SK-N-SH treated with all-trans-retinoic acid at 6 μM for 48 hours (cell line): ENCODE measurements around the gene HECTD4.

Experiments used
- ATAC-seq: fragments of 200-7000 bp; cut with Tn5 transposase; 3 replicates; pipeline ENCODE4 v1.9.1; 2020; ENCODE audit warnings: mild to moderate bottlenecking, moderate library complexity
- ARNTL ChIP-seq: fragments of 450-650 bp; formaldehyde crosslinking; IDR thresholded peaks from 2 replicates; pipeline ENCODE4 v1.5.0; 2020; ENCODE audit warnings: low read depth, mild to moderate bottlenecking, moderate library complexity, borderline replicate concordance
- BACH2 ChIP-seq: fragments of 250-450 bp; sonication (Bioruptor Pico); IDR thresholded peaks from 2 replicates; pipeline ENCODE4 v1.9.0; 2021; ENCODE audit warnings: mild to moderate bottlenecking, borderline replicate concordance
- CSDC2 ChIP-seq: fragments of 250-450 bp; sonication (Bioruptor Pico); IDR thresholded peaks from 2 replicates; pipeline ENCODE4 v1.5.0; 2020; ENCODE audit warnings: mild to moderate bottlenecking, moderate library complexity
- GLIS3 ChIP-seq: fragments of 250-450 bp; sonication (Bioruptor Pico); IDR thresholded peaks from 2 replicates; pipeline ENCODE4 v1.5.0; 2020; ENCODE audit warnings: mild to moderate bottlenecking, moderate library complexity
- OSR1 ChIP-seq: fragments of 250-450 bp; sonication (Bioruptor Pico); IDR thresholded peaks from 2 replicates; pipeline ENCODE4 v1.8.0; 2022; ENCODE audit warnings: moderate library complexity, mild to moderate bottlenecking, inconsistent platforms
- PPARA ChIP-seq: fragments of 250-450 bp; sonication (Bioruptor Pico); IDR thresholded peaks from 2 replicates; pipeline ENCODE4 v1.5.0; 2020; ENCODE audit warnings: mild to moderate bottlenecking, borderline replicate concordance
- RARB ChIP-seq: fragments of 250-450 bp; sonication (Bioruptor Pico); IDR thresholded peaks from 2 replicates; pipeline ENCODE4 v1.8.0; 2021; ENCODE audit warnings: mild to moderate bottlenecking, moderate library complexity
- SNAI2 ChIP-seq: fragments of 250-450 bp; sonication (Bioruptor Pico); IDR thresholded peaks from 2 replicates; pipeline ENCODE4 v1.5.0; 2020; ENCODE audit warnings: mild to moderate bottlenecking, moderate library complexity
- TCF4 ChIP-seq: fragments of 250-450 bp; sonication (Bioruptor Pico); IDR thresholded peaks from 2 replicates; pipeline ENCODE4 v1.8.0; 2021; ENCODE audit warnings: mild to moderate bottlenecking, moderate library complexity, borderline replicate concordance
- TOX ChIP-seq: fragments of 250-450 bp; sonication (Bioruptor Pico); IDR thresholded peaks from 2 replicates; pipeline ENCODE4 v1.8.0; 2021; ENCODE audit warnings: mild to moderate bottlenecking, moderate library complexity, borderline replicate concordance
- ZC3H10 ChIP-seq: fragments of 250-450 bp; sonication (Bioruptor Pico); IDR thresholded peaks from 2 replicates; pipeline ENCODE4 v1.5.1; 2021; ENCODE audit warnings: mild to moderate bottlenecking, moderate library complexity
- ZFP3 ChIP-seq: fragments of 250-450 bp; sonication (Bioruptor Pico); IDR thresholded peaks from 2 replicates; pipeline ENCODE4 v1.5.0; 2020; ENCODE audit warnings: mild to moderate bottlenecking, moderate library complexity
- ZFP30 ChIP-seq: fragments of 450-650 bp; formaldehyde crosslinking; IDR thresholded peaks from 2 replicates; pipeline ENCODE4 v1.5.0; 2022; ENCODE audit warnings: mild to moderate bottlenecking, moderate library complexity
- ZNF565 ChIP-seq: fragments of 450-650 bp; formaldehyde crosslinking; conservative IDR thresholded peaks from 2 replicates; pipeline ENCODE4 v1.5.0; 2020; ENCODE audit warnings: low read depth, mild to moderate bottlenecking, moderate library complexity
- ZNF70 ChIP-seq: fragments of 450-650 bp; formaldehyde crosslinking; IDR thresholded peaks from 2 replicates; pipeline ENCODE4 v1.5.0; 2020; ENCODE audit warnings: mild to moderate bottlenecking, moderate library complexity
- ZNF8 ChIP-seq: fragments of 450-650 bp; formaldehyde crosslinking; IDR thresholded peaks from 2 replicates; pipeline ENCODE4 v1.5.0; 2020; ENCODE audit warnings: mild to moderate bottlenecking, moderate library complexity
- TF ChIP-seq, protein P1 (sequence below): fragments of 250-450 bp; sonication (Bioruptor Pico); IDR thresholded peaks from 2 replicates; pipeline ENCODE4 v1.5.0; 2020; ENCODE audit warnings: mild to moderate bottlenecking, moderate library complexity
- TF ChIP-seq, protein P2 (sequence below): fragments of 250-450 bp; sonication (Bioruptor Pico); IDR thresholded peaks from 2 replicates; pipeline ENCODE4 v1.5.1; 2020; ENCODE audit warnings: low read depth, mild to moderate bottlenecking, moderate library complexity
- TF ChIP-seq, protein P3 (sequence below): fragments of 250-450 bp; sonication (Bioruptor Pico); IDR thresholded peaks from 2 replicates; pipeline ENCODE4 v1.8.0; 2020; ENCODE audit warnings: mild to moderate bottlenecking, moderate library complexity, borderline replicate concordance
- TF ChIP-seq, protein P4 (sequence below): fragments of 250-450 bp; sonication (Bioruptor Pico); IDR thresholded peaks from 2 replicates; pipeline ENCODE4 v1.8.0; 2021; ENCODE audit warnings: low read depth, mild to moderate bottlenecking, moderate library complexity, borderline replicate concordance
- TF ChIP-seq, protein P5 (sequence below): fragments of 250-450 bp; sonication (Bioruptor Pico); IDR thresholded peaks from 2 replicates; pipeline ENCODE4 v1.5.1; 2021; ENCODE audit warnings: mild to moderate bottlenecking, moderate library complexity

Gene HECTD4

DNA sequence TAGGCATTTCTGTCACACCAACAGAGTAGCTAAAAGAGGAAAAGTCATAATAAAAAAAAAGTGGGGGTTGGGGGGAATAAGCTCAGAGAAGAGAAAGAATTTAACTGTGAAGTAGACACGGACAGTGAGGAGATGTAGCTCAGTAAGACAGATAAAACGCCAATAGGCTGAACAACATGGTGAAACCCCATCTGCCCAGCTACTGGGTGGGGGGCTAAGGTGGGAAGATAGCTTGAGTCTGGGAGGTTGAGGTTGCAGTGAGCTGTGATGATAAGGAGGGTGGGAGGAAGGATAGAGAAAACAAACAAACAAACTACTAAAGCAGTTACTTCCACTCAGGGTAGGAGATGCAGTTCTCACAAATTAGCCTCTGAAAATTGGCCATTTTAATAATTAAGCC lies 25.0 kb downstream of the HECTD4 start:
- no peak for ATAC-seq
- TF ChIP-seq, protein P1, sequence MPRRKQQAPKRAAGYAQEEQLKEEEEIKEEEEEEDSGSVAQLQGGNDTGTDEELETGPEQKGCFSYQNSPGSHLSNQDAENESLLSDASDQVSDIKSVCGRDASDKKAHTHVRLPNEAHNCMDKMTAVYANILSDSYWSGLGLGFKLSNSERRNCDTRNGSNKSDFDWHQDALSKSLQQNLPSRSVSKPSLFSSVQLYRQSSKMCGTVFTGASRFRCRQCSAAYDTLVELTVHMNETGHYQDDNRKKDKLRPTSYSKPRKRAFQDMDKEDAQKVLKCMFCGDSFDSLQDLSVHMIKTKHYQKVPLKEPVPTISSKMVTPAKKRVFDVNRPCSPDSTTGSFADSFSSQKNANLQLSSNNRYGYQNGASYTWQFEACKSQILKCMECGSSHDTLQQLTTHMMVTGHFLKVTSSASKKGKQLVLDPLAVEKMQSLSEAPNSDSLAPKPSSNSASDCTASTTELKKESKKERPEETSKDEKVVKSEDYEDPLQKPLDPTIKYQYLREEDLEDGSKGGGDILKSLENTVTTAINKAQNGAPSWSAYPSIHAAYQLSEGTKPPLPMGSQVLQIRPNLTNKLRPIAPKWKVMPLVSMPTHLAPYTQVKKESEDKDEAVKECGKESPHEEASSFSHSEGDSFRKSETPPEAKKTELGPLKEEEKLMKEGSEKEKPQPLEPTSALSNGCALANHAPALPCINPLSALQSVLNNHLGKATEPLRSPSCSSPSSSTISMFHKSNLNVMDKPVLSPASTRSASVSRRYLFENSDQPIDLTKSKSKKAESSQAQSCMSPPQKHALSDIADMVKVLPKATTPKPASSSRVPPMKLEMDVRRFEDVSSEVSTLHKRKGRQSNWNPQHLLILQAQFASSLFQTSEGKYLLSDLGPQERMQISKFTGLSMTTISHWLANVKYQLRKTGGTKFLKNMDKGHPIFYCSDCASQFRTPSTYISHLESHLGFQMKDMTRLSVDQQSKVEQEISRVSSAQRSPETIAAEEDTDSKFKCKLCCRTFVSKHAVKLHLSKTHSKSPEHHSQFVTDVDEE = no peak
- TF ChIP-seq, protein P2, sequence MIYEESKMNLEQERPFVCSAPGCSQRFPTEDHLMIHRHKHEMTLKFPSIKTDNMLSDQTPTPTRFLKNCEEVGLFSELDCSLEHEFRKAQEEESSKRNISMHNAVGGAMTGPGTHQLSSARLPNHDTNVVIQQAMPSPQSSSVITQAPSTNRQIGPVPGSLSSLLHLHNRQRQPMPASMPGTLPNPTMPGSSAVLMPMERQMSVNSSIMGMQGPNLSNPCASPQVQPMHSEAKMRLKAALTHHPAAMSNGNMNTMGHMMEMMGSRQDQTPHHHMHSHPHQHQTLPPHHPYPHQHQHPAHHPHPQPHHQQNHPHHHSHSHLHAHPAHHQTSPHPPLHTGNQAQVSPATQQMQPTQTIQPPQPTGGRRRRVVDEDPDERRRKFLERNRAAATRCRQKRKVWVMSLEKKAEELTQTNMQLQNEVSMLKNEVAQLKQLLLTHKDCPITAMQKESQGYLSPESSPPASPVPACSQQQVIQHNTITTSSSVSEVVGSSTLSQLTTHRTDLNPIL (CRISPR knock-in tag) = no peak
- no peak for TF ChIP-seq CSDC2 (CRISPR knock-in tag)
- TF ChIP-seq BACH2 = no peak
- TF ChIP-seq ARNTL (CRISPR knock-in tag) = no peak
- TF ChIP-seq OSR1 (CRISPR knock-in tag) = no peak
- no peak for TF ChIP-seq TOX (CRISPR knock-in tag)
- no peak for TF ChIP-seq PPARA (CRISPR knock-in tag)
- no peak for TF ChIP-seq RARB (CRISPR knock-in tag)
- TF ChIP-seq TCF4 (CRISPR knock-in tag) = no peak
- TF ChIP-seq SNAI2 (CRISPR knock-in tag) = no peak
- TF ChIP-seq ZNF70 = no peak
- TF ChIP-seq ZNF8 (CRISPR knock-in tag) = no peak

DNA sequence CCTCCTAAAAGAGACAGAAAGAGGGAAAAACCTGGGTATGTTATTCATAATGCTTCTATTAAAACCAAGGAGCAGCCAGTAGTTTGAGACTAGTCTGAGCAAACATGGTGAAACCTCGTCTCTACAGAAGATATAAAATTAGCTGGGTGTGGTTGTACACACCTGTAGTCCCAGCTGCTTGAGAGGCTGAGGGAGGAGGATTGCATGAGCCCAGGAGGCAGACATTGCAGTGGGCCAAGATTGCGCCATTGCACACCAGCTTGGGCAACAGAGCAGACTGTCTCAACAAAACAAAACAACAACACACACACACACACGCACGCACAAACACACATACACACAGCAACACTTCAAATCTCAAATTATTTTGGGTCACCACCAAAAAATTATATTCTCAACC lies 27.8 kb downstream of the HECTD4 start:
- no peak for ATAC-seq
- TF ChIP-seq BACH2 (no peak), ZFP30 (CRISPR knock-in tag) (no peak), OSR1 (CRISPR knock-in tag) (no peak)

DNA sequence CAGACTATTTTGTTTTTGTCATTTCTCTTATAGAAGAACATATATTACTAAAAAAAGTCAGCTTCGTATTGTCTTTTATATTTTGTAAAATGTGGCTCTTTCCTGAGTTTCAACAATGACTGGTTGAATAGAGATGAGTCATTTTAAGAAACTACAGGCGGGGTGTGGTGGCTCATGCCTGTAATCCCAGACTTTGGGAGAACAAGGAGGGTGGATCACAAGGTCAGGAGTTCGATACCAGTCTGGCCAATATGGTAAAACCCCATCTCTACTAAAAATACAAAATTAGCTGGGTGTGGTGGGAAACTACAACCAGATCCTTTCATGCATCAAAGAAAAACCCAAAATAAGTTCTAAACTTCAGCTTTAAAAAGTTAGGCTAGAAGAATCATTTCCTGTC lies 28.8 kb downstream of the HECTD4 start:
- TF ChIP-seq BACH2 (no peak), SNAI2 (CRISPR knock-in tag) (no peak), ZC3H10 (CRISPR knock-in tag) (no peak), TOX (CRISPR knock-in tag) (no peak), TCF4 (CRISPR knock-in tag) (no peak), PPARA (CRISPR knock-in tag) (no peak), ZFP30 (CRISPR knock-in tag) (no peak), ZNF565 (CRISPR knock-in tag) (no peak), RARB (CRISPR knock-in tag) (no peak), OSR1 (CRISPR knock-in tag) (no peak), GLIS3 (CRISPR knock-in tag) (no peak), ZFP3 (CRISPR knock-in tag) (no peak)
- TF ChIP-seq, protein P3, sequence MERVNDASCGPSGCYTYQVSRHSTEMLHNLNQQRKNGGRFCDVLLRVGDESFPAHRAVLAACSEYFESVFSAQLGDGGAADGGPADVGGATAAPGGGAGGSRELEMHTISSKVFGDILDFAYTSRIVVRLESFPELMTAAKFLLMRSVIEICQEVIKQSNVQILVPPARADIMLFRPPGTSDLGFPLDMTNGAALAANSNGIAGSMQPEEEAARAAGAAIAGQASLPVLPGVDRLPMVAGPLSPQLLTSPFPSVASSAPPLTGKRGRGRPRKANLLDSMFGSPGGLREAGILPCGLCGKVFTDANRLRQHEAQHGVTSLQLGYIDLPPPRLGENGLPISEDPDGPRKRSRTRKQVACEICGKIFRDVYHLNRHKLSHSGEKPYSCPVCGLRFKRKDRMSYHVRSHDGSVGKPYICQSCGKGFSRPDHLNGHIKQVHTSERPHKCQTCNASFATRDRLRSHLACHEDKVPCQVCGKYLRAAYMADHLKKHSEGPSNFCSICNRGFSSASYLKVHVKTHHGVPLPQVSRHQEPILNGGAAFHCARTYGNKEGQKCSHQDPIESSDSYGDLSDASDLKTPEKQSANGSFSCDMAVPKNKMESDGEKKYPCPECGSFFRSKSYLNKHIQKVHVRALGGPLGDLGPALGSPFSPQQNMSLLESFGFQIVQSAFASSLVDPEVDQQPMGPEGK (CRISPR knock-in tag) = no peak
- TF ChIP-seq, protein P4, sequence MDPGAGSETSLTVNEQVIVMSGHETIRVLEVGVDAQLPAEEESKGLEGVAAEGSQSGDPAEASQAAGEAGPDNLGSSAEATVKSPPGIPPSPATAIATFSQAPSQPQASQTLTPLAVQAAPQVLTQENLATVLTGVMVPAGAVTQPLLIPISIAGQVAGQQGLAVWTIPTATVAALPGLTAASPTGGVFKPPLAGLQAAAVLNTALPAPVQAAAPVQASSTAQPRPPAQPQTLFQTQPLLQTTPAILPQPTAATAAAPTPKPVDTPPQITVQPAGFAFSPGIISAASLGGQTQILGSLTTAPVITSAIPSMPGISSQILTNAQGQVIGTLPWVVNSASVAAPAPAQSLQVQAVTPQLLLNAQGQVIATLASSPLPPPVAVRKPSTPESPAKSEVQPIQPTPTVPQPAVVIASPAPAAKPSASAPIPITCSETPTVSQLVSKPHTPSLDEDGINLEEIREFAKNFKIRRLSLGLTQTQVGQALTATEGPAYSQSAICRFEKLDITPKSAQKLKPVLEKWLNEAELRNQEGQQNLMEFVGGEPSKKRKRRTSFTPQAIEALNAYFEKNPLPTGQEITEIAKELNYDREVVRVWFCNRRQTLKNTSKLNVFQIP (CRISPR knock-in tag) = no peak
- TF ChIP-seq, protein P2 (CRISPR knock-in tag) = no peak
- TF ChIP-seq, protein P1 = no peak
- TF ChIP-seq, protein P5, sequence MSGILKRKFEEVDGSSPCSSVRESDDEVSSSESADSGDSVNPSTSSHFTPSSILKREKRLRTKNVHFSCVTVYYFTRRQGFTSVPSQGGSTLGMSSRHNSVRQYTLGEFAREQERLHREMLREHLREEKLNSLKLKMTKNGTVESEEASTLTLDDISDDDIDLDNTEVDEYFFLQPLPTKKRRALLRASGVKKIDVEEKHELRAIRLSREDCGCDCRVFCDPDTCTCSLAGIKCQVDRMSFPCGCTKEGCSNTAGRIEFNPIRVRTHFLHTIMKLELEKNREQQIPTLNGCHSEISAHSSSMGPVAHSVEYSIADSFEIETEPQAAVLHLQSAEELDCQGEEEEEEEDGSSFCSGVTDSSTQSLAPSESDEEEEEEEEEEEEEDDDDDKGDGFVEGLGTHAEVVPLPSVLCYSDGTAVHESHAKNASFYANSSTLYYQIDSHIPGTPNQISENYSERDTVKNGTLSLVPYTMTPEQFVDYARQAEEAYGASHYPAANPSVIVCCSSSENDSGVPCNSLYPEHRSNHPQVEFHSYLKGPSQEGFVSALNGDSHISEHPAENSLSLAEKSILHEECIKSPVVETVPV (CRISPR knock-in tag) = no peak
- no peak for ATAC-seq
